Measurements from ENCODE around the gene PDZRN3. TPM values are rescaled to one million over a fixed set of nuclear protein-coding genes. Genes with fewer than 3 reads are reported as not detected.

Gene PDZRN3
- total and polyA plus RNA-seq, 4 donors = 0.69 to 1.8 (median 0.92) TPM

- TF ChIP-seq CTCF (IDR thresholded peaks at IDR 0.05; ENCODE audit: low read depth, low read length, missing input control) = no peak
- no peak for TF ChIP-seq GABPA (IDR thresholded peaks at IDR 0.05 in 1 of 2, conservative IDR thresholded peaks at IDR 0.05 in 1 of 2)
- TF ChIP-seq JUND (IDR thresholded peaks at IDR 0.05) = no peak
- TF ChIP-seq ATF3 (IDR thresholded peaks at IDR 0.05) = no peak
- TF ChIP-seq RAD21 (IDR thresholded peaks at IDR 0.05) = no peak
- TF ChIP-seq TAF1 (conservative IDR thresholded peaks at IDR 0.05) = no peak
- no peak for TF ChIP-seq NR2F2 (IDR thresholded peaks at IDR 0.05)
- TF ChIP-seq SP1 (IDR thresholded peaks at IDR 0.05) = no peak
- no peak for TF ChIP-seq FOXA1 (IDR thresholded peaks at IDR 0.05)
- no peak for TF ChIP-seq HNF4G (IDR thresholded peaks at IDR 0.05)
Observed at GRCh38 chr3:73352841-73353645, 271.7 kb downstream of the PDZRN3 start (continued).

GRCh38 chr3:73351423-73352071, 273.2 kb downstream of the PDZRN3 start:
- Histone ChIP-seq H3K9ac (ENCODE audit: low read depth in 1 of 2, low read length in 2 of 2) (no peak overlapping the region), H3K4me3 (ENCODE audit: low read depth in 1 of 3, low read length in 3 of 3) (no peak overlapping the region), H3K4me1 (ENCODE audit: control insufficient read depth in 4 of 4, insufficient read depth in 4 of 4, low read length in 3 of 4) (no peaks in the 10 kb centered on the region), H3K27ac (ENCODE audit: low read depth in 1 of 2, low read length in 2 of 2) (no peak overlapping the region), H3K36me3 (ENCODE audit: control insufficient read depth in 4 of 4, insufficient read depth in 3 of 4, low read depth in 1 of 4, low read length in 3 of 4) (no peaks in the 10 kb centered on the region), H3K27me3 (ENCODE audit: control insufficient read depth in 4 of 4, insufficient read depth in 4 of 4, low read length in 3 of 4) (peaks cover 0 to 7% (median 0%) of the 10 kb centered on the region in 4 donors), H3K9me3 (ENCODE audit: control insufficient read depth in 4 of 4, low read length in 3 of 4) (no peaks in the 10 kb centered on the region)
- TF ChIP-seq CTCF (IDR thresholded peaks at IDR 0.05; ENCODE audit: low read depth, low read length, missing input control) (no peak), HNF4A (conservative IDR thresholded peaks at IDR 0.05) (no peak), TAF1 (conservative IDR thresholded peaks at IDR 0.05) (no peak), RXRA (IDR thresholded peaks at IDR 0.05) (no peak), JUND (IDR thresholded peaks at IDR 0.05) (no peak), FOXA2 (IDR thresholded peaks at IDR 0.05) (no peak), GABPA (IDR thresholded peaks at IDR 0.05 in 1 of 2, conservative IDR thresholded peaks at IDR 0.05 in 1 of 2) (no peak), YY1 (IDR thresholded peaks at IDR 0.05) (no peak), ATF3 (IDR thresholded peaks at IDR 0.05) (no peak), RAD21 (IDR thresholded peaks at IDR 0.05) (no peak), SP1 (IDR thresholded peaks at IDR 0.05) (no peak), MAX (IDR thresholded peaks at IDR 0.05) (no peak)
- no peak for DNase-seq (ENCODE audit: low spot score)
- 66% methylated on average over 9 of the region's 9 CpGs for WGBS
